IMR-90 (cell line): ENCODE data around the gene EBF3. TPM values are rescaled to one million over a fixed set of nuclear protein-coding genes. Genes with fewer than 3 reads are reported as not detected.

Source experiments
- ATAC-seq: fragments of 200-7000 bp; cut with Tn5 transposase; 2 replicates; pipeline ENCODE4 v1.9.1; 2020; ENCODE audit warnings: low read depth, mild to moderate bottlenecking, moderate library complexity
- BruUV-seq: library from RNA; stranded (reverse); fragments of 400-500 nt; replicated peaks from 2 replicates; lab custom pipeline; 2021; lab: Mats Ljungman, UMichigan
- CTCF ChIA-PET: fragments of 300-600 bp; formaldehyde crosslinking; extraction: SDS; loops from one replicate; lab custom pipeline; 2021; ENCODE audit warnings: antibody characterized with exemption; lab: Yijun Ruan, JAX
- POLR2A ChIA-PET: fragments of 300-600 bp; sonication (Branson Sonifier 250); formaldehyde crosslinking; loops from one replicate; lab custom pipeline; 2022; ENCODE audit warnings: antibody characterized with exemption; ENCODE audit not compliant: unreplicated experiment; lab: Charles Lee
- DNase-seq: peaks from one replicate; pipeline ENCODE4 v3.0.0; 2013
- H2AFZ ChIP-seq: replicated peaks from 2 replicates; pipeline ENCODE3; 2013; ENCODE audit warnings: low read length, mild to moderate bottlenecking; ENCODE audit not compliant: poor library complexity
- H2AK5ac ChIP-seq: 2 replicates; pipeline ENCODE4 v1.6.1; 2013; ENCODE audit warnings: low read depth, low read length, inconsistent platforms
- H2AK9ac ChIP-seq: replicated peaks from 2 replicates; pipeline ENCODE3; 2013; ENCODE audit warnings: mild to moderate bottlenecking, low read depth, low read length, moderate library complexity; ENCODE audit not compliant: poor library complexity
- H2BK120ac ChIP-seq: 2 replicates; pipeline ENCODE4 v1.6.1; 2013; ENCODE audit warnings: low read depth, low read length, inconsistent platforms
- H2BK15ac ChIP-seq: 3 replicates; pipeline ENCODE4 v1.6.1; 2013; ENCODE audit warnings: low read depth, low read length, inconsistent platforms
- H2BK20ac ChIP-seq: 2 replicates; pipeline ENCODE4 v1.6.1; 2013; ENCODE audit warnings: low read depth, mild to moderate bottlenecking, inconsistent platforms, low read length, moderate library complexity
- H2BK5ac ChIP-seq: 2 replicates; pipeline ENCODE4 v1.6.1; 2013; ENCODE audit warnings: mild to moderate bottlenecking, low read depth, low read length, inconsistent platforms; ENCODE audit not compliant: poor library complexity, severe bottlenecking
- H3K14ac ChIP-seq: replicated peaks from 2 replicates; pipeline ENCODE4 v1.6.1; 2013; ENCODE audit warnings: low read depth, low read length, inconsistent platforms
- H3K18ac ChIP-seq: 2 replicates; pipeline ENCODE4 v1.6.1; 2013; ENCODE audit warnings: low read depth, low read length, control low read depth
- H3K23ac ChIP-seq: 2 replicates; pipeline ENCODE4 v1.6.1; 2013; ENCODE audit warnings: low read depth, low read length, inconsistent platforms
- H3K27ac ChIP-seq: 2 replicates; pipeline ENCODE4 v1.5.1; 2013; ENCODE audit warnings: mild to moderate bottlenecking, control low read depth, low read length; ENCODE audit not compliant: insufficient read depth
- H3K27me3 ChIP-seq: 2 replicates; pipeline ENCODE4 v1.6.1; 2013; ENCODE audit warnings: low read length; ENCODE audit not compliant: control insufficient read depth, insufficient read depth
- H3K36me3 ChIP-seq: 2 replicates; pipeline ENCODE4 v1.6.1; 2013; ENCODE audit warnings: low read length, mixed read lengths; ENCODE audit not compliant: control insufficient read depth, insufficient read depth
- H3K4ac ChIP-seq: 2 replicates; pipeline ENCODE4 v1.6.1; 2013; ENCODE audit warnings: low read depth, low read length, inconsistent platforms
- H3K4me1 ChIP-seq: 2 replicates; pipeline ENCODE4 v1.6.1; 2013; ENCODE audit warnings: low read length, mixed read lengths; ENCODE audit not compliant: control insufficient read depth, insufficient read depth
- H3K4me2 ChIP-seq: 2 replicates; pipeline ENCODE4 v1.6.1; 2013; ENCODE audit warnings: low read depth, mild to moderate bottlenecking, control low read depth, low read length, moderate library complexity
- H3K4me3 ChIP-seq: 2 replicates; pipeline ENCODE4 v1.5.1; 2013; ENCODE audit warnings: low read depth, mild to moderate bottlenecking, control low read depth, low read length, moderate library complexity; ENCODE audit not compliant: insufficient read depth
- H3K56ac ChIP-seq: 2 replicates; pipeline ENCODE4 v1.6.1; 2013; ENCODE audit warnings: low read length, inconsistent platforms; ENCODE audit not compliant: insufficient read depth; ENCODE audit errors: extremely low read depth
- H3K79me1 ChIP-seq, 2 experiments: 2 replicates each; pipeline ENCODE4 v1.6.1; 2013; ENCODE audit warnings: low read length in 2 of 2, inconsistent platforms in 1 of 2, low read depth in 1 of 2
- H3K9ac ChIP-seq: 2 replicates; pipeline ENCODE4 v1.6.1; 2013; ENCODE audit warnings: low read depth, low read length, control low read depth
- H3K9me1 ChIP-seq: 2 replicates; pipeline ENCODE4 v1.6.1; 2013; ENCODE audit warnings: low read length, inconsistent platforms; ENCODE audit not compliant: insufficient read depth
- H3K9me3 ChIP-seq: 2 replicates; pipeline ENCODE4 v1.6.1; 2013; ENCODE audit warnings: low read length; ENCODE audit not compliant: control insufficient read depth, insufficient read depth
- H4K20me1 ChIP-seq: 2 replicates; pipeline ENCODE4 v1.6.1; 2013; ENCODE audit warnings: low read length, inconsistent platforms; ENCODE audit not compliant: insufficient read depth
- H4K5ac ChIP-seq: 2 replicates; pipeline ENCODE4 v1.6.1; 2013; ENCODE audit warnings: mild to moderate bottlenecking, low read depth, low read length, control low read depth
- H4K8ac ChIP-seq, 2 experiments: 2 replicates each; pipeline ENCODE4 v1.6.1; 2013; ENCODE audit warnings: low read depth in 2 of 2, low read length in 2 of 2, control low read depth in 1 of 2, inconsistent platforms in 1 of 2
- H4K91ac ChIP-seq: 2 replicates; pipeline ENCODE4 v1.6.1; 2013; ENCODE audit warnings: low read depth, low read length, inconsistent platforms; ENCODE audit not compliant: insufficient read depth
- BHLHE40 ChIP-seq: fragments of 150-350 bp; IDR thresholded peaks from 2 replicates; pipeline ENCODE4 v1.6.1; 2016; ENCODE audit warnings: mild to moderate bottlenecking, low read depth, low read length
- CEBPB ChIP-seq: IDR thresholded peaks from 2 replicates; pipeline ENCODE4 v1.6.1; 2012; ENCODE audit warnings: low read depth, low read length, improper control_type of control experiment
- CHD1 ChIP-seq: IDR thresholded peaks from 2 replicates; pipeline ENCODE4 v1.6.1; 2012; ENCODE audit warnings: low read depth, low read length, improper control_type of control experiment
- FOS ChIP-seq: fragments of 150-350 bp; IDR thresholded peaks from 2 replicates; pipeline ENCODE4 v1.6.1; 2016; ENCODE audit warnings: low read depth, low read length
- MAFK ChIP-seq: IDR thresholded peaks from 2 replicates; pipeline ENCODE4 v1.6.1; 2012; ENCODE audit warnings: low read depth, low read length, improper control_type of control experiment
- MAZ ChIP-seq: IDR thresholded peaks from 2 replicates; pipeline ENCODE4 v1.6.1; 2012; ENCODE audit warnings: low read depth, mild to moderate bottlenecking, low read length, improper control_type of control experiment, moderate library complexity, borderline replicate concordance
- MXI1 ChIP-seq: IDR thresholded peaks from 2 replicates; pipeline ENCODE4 v1.6.1; 2012; ENCODE audit warnings: low read depth, mild to moderate bottlenecking, low read length, moderate library complexity, borderline replicate concordance
- NFE2L2 ChIP-seq: fragments of 150-350 bp; IDR thresholded peaks from 2 replicates; pipeline ENCODE4 v1.6.1; 2016; ENCODE audit warnings: low read depth, mild to moderate bottlenecking, low read length
- POLR2A ChIP-seq: IDR thresholded peaks from 2 replicates; pipeline ENCODE4 v1.6.1; 2012; ENCODE audit warnings: mild to moderate bottlenecking, low read depth, low read length
- RAD21 ChIP-seq: IDR thresholded peaks from 2 replicates; pipeline ENCODE4 v1.6.1; 2012; ENCODE audit warnings: low read length, improper control_type of control experiment
- RCOR1 ChIP-seq: IDR thresholded peaks from 2 replicates; pipeline ENCODE4 v1.6.1; 2012; ENCODE audit warnings: mild to moderate bottlenecking, low read length, improper control_type of control experiment; ENCODE audit not compliant: insufficient replicate concordance
- RFX5 ChIP-seq: IDR thresholded peaks from 2 replicates; pipeline ENCODE4 v1.8.0; 2012; ENCODE audit warnings: low read depth, mild to moderate bottlenecking, low read length, moderate library complexity
- SMC3 ChIP-seq: fragments of 150-350 bp; IDR thresholded peaks from 2 replicates; pipeline ENCODE4 v1.6.1; 2016; ENCODE audit warnings: low read depth, mild to moderate bottlenecking, antibody characterized with exemption, low read length, moderate library complexity
- WGBS, 2 experiments: methylation state at CpG; one replicate each; pipeline versions ENCODE4 v1.1.5 to v1.1.7; 2013; ENCODE audit warnings: missing lambda C conversion rate in 2 of 2; ENCODE audit not compliant: insufficient read length in 1 of 2; ENCODE audit errors: extremely low coverage in 2 of 2; 5-methylcytosine and 5-hydroxymethylcytosine counted together
- dilution Hi-C: fragments of 300-500 bp; cut with HindIII; formaldehyde crosslinking; loops from one replicate; pipeline ENCODE4 v1.14.3; 2018; ENCODE audit warnings: low sequenced_read_pairs; ENCODE audit not compliant: unreplicated experiment
- in situ Hi-C: fragments of 300-500 bp; cut with MboI; formaldehyde crosslinking; loops from 3 replicates; pipeline ENCODE4 v1.14.3; 2019; ENCODE audit warnings: low sequenced_read_pairs, inconsistent platforms, mixed read lengths
- intact Hi-C: fragments of 100-400 bp; cut with micrococcal nuclease; formaldehyde crosslinking; loops from 2 replicates; pipeline ENCODE4 v1.10.0; 2022
- polyA plus RNA-seq, 3 experiments: library from polyadenylated mRNA; depleted of rRNA; stranded (reverse); fragments of >200 nt; gene quantifications; 2 replicates each; pipeline ENCODE4 v1.2.3, GENCODE V29; 2012; ENCODE audit warnings: low replicate concordance in 1 of 3
- total RNA-seq: library from RNA; depleted of rRNA; stranded (reverse); fragments of >200 nt; gene quantifications from 2 replicates; pipeline ENCODE4 v1.2.3, GENCODE V29; 2012
- TF ChIP-seq, protein P1 (sequence below): fragments of 150-350 bp; IDR thresholded peaks from 2 replicates; pipeline ENCODE4 v1.6.1; 2017; ENCODE audit warnings: mild to moderate bottlenecking, antibody characterized with exemption, low read length, low read depth
- TF ChIP-seq, protein P2 (sequence below): fragments of 150-350 bp; IDR thresholded peaks from 2 replicates; pipeline ENCODE4 v1.6.1; 2016; ENCODE audit warnings: low read depth, mild to moderate bottlenecking, low read length, moderate library complexity, borderline replicate concordance
- TF ChIP-seq, protein P3 (sequence below): conservative IDR thresholded peaks from 2 replicates; pipeline ENCODE4 v1.5.1; 2012; ENCODE audit warnings: mild to moderate bottlenecking, low read depth, low read length, improper control_type of control experiment

The EBF3 gene
- total and polyA plus RNA-seq, 2 of the 4 experiments (the other 2 are of a cell fraction): 0.36 to 0.70 TPM

DNA sequence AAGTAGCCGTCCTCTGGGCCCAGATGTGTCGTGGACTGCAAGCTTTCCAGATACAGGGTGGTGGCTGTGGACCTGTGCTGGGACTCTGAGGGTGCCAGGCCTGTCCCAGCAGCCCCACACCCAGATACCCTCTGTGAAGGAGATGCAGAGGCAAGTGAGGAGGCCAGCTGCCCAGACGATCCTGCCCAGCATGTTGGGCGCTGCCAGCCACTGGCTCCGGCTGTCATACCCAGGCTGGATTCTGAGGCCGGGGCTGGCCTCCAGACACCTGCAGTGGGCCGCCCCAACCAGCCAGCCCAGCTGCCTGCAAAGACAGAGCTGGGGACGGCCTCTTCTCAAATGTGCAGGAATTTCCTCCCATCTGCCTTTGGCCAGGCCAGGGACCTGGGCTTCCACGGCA, 39.1 kb upstream of the EBF3 start:
- H4K91ac ChIP-seq: no peak overlapping the region
- no peak overlapping the region for H2BK5ac ChIP-seq
- no peak overlapping the region for H4K5ac ChIP-seq
- no peak overlapping the region for H3K14ac ChIP-seq
- ChIA-PET CTCF (no interaction called here), POLR2A (no interaction called here)
- H2AK9ac ChIP-seq: no peak overlapping the region
- intact Hi-C loops (no loop called here), in situ Hi-C loops (no loop called here), dilution Hi-C loops (no loop called here)
- no peak for DNase-seq
- H3K9me3 ChIP-seq: no peaks in the 10 kb centered on the region
- H4K20me1 ChIP-seq: no peaks in the 10 kb centered on the region
- no peak overlapping the region for H3K23ac ChIP-seq
- H3K56ac ChIP-seq: no peak overlapping the region
- no peak overlapping the region for H3K27ac ChIP-seq
- no peak overlapping the region for H2AFZ ChIP-seq
- H3K27me3 ChIP-seq: no peaks in the 10 kb centered on the region
- no peak overlapping the region for H2BK20ac ChIP-seq
- no CpG with 5 or more reads among the region's 9 CpGs for WGBS, 2 experiments
- no peak overlapping the region for H3K4me3 ChIP-seq
- no peak overlapping the region for H2BK15ac ChIP-seq
- H3K9me1 ChIP-seq: no peaks in the 10 kb centered on the region
- no peak overlapping the region for H3K4ac ChIP-seq
- no peak for ATAC-seq
- H3K4me1 ChIP-seq: no peaks in the 10 kb centered on the region
- no peak overlapping the region for H3K4me2 ChIP-seq
- H2AK5ac ChIP-seq: no peak overlapping the region
- H3K79me1 ChIP-seq: no peaks in the 10 kb centered on the region
- BruUV-seq: no TSS peak
- H3K18ac ChIP-seq: no peak overlapping the region
- no peak overlapping the region for H3K9ac ChIP-seq
- TF ChIP-seq, protein P1, sequence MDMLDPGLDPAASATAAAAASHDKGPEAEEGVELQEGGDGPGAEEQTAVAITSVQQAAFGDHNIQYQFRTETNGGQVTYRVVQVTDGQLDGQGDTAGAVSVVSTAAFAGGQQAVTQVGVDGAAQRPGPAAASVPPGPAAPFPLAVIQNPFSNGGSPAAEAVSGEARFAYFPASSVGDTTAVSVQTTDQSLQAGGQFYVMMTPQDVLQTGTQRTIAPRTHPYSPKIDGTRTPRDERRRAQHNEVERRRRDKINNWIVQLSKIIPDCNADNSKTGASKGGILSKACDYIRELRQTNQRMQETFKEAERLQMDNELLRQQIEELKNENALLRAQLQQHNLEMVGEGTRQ: no peak
- TF ChIP-seq NFE2L2: no peak
- TF ChIP-seq POLR2A: no peak
- TF ChIP-seq RCOR1: no peak
- TF ChIP-seq, protein P2, sequence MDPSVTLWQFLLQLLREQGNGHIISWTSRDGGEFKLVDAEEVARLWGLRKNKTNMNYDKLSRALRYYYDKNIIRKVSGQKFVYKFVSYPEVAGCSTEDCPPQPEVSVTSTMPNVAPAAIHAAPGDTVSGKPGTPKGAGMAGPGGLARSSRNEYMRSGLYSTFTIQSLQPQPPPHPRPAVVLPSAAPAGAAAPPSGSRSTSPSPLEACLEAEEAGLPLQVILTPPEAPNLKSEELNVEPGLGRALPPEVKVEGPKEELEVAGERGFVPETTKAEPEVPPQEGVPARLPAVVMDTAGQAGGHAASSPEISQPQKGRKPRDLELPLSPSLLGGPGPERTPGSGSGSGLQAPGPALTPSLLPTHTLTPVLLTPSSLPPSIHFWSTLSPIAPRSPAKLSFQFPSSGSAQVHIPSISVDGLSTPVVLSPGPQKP: no peak
- no peak for TF ChIP-seq FOS
- no peak for TF ChIP-seq RFX5
- TF ChIP-seq SMC3: no peak
- TF ChIP-seq CHD1: no peak
- no peak for TF ChIP-seq MXI1
- no peak for TF ChIP-seq CEBPB
- no peak for TF ChIP-seq BHLHE40
- no peak for TF ChIP-seq RAD21
- TF ChIP-seq MAFK: no peak
- TF ChIP-seq, protein P3, sequence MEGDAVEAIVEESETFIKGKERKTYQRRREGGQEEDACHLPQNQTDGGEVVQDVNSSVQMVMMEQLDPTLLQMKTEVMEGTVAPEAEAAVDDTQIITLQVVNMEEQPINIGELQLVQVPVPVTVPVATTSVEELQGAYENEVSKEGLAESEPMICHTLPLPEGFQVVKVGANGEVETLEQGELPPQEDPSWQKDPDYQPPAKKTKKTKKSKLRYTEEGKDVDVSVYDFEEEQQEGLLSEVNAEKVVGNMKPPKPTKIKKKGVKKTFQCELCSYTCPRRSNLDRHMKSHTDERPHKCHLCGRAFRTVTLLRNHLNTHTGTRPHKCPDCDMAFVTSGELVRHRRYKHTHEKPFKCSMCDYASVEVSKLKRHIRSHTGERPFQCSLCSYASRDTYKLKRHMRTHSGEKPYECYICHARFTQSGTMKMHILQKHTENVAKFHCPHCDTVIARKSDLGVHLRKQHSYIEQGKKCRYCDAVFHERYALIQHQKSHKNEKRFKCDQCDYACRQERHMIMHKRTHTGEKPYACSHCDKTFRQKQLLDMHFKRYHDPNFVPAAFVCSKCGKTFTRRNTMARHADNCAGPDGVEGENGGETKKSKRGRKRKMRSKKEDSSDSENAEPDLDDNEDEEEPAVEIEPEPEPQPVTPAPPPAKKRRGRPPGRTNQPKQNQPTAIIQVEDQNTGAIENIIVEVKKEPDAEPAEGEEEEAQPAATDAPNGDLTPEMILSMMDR: no peak
- TF ChIP-seq MAZ: no peak
- no peak overlapping the region for H4K8ac ChIP-seq
- H2BK120ac ChIP-seq: no peak overlapping the region
- no peaks in the 10 kb centered on the region for H3K36me3 ChIP-seq
